WTC11 (cell line): ENCODE measurements around the gene CCDC121.

Experiments
- CTCF ChIP-seq: fragments of 200-600 bp; IDR thresholded peaks from 2 replicates; pipeline ENCODE4 v1.8.0; 2022; ENCODE audit warnings: antibody characterized with exemption
- ESRRA ChIP-seq: sonication (generic); formaldehyde crosslinking; IDR thresholded peaks from 2 replicates; pipeline ENCODE4 v1.8.1; 2022; ENCODE audit warnings: mild to moderate bottlenecking, missing genetic modification reagents, borderline replicate concordance
- GABPB1 ChIP-seq: sonication (generic); formaldehyde crosslinking; IDR thresholded peaks from 2 replicates; pipeline ENCODE4 v1.8.1; 2023; ENCODE audit warnings: mild to moderate bottlenecking, missing genetic modification reagents
- IRF1 ChIP-seq: sonication (generic); formaldehyde crosslinking; IDR thresholded peaks from 2 replicates; pipeline ENCODE4 v1.8.0; 2023; ENCODE audit warnings: missing genetic modification reagents
- IRF2 ChIP-seq: sonication (generic); formaldehyde crosslinking; IDR thresholded peaks from 2 replicates; pipeline ENCODE4 v1.8.0; 2022; ENCODE audit warnings: low read depth, missing genetic modification reagents, borderline replicate concordance
- MAX ChIP-seq: sonication (generic); formaldehyde crosslinking; IDR thresholded peaks from 2 replicates; pipeline ENCODE4 v1.8.0; 2022; ENCODE audit warnings: mild to moderate bottlenecking, missing genetic modification reagents
- MXD4 ChIP-seq: fragments of 250-450 bp; sonication (Bioruptor Pico); IDR thresholded peaks from 2 replicates; pipeline ENCODE4 v1.8.0; 2021; ENCODE audit warnings: mild to moderate bottlenecking, moderate library complexity, borderline replicate concordance
- SMAD4 ChIP-seq: sonication (generic); formaldehyde crosslinking; IDR thresholded peaks from 2 replicates; pipeline ENCODE4 v1.8.0; 2022; ENCODE audit warnings: mild to moderate bottlenecking, missing genetic modification reagents
- ZNF416 ChIP-seq: fragments of 250-450 bp; sonication (Bioruptor Pico); IDR thresholded peaks from 2 replicates; pipeline ENCODE4 v1.9.0; 2021; ENCODE audit warnings: mild to moderate bottlenecking, inconsistent platforms

- no peak for TF ChIP-seq CTCF
- no peak for TF ChIP-seq SMAD4 (CRISPR knock-in tag)
- no peak for TF ChIP-seq MAX (CRISPR knock-in tag)
- no peak for TF ChIP-seq ESRRA
- no peak for TF ChIP-seq IRF1
- no peak for TF ChIP-seq MXD4 (CRISPR knock-in tag)
- no peak for TF ChIP-seq IRF2
- no peak for TF ChIP-seq ZNF416 (CRISPR knock-in tag)
- TF ChIP-seq GABPB1, result no peak
Measured at GRCh38 chr2:27588308-27588707, 40.5 kb downstream of the CCDC121 start.
